Hepatocyte (in vitro differentiated cells): ENCODE results near the gene SFMBT2.

Experiments
- CTCF ChIP-seq: fragments of 200-600 bp; sonication (generic); IDR thresholded peaks from 2 replicates; pipeline ENCODE4 v1.5.1; 2016; ENCODE audit warnings: antibody characterized with exemption, mild to moderate bottlenecking; ENCODE audit not compliant: poor library complexity
- EZH2 ChIP-seq: fragments of 200-600 bp; sonication (generic); IDR thresholded peaks from 2 replicates; pipeline ENCODE4 v1.6.1; 2016; ENCODE audit warnings: antibody characterized with exemption, mild to moderate bottlenecking, borderline replicate concordance
- EZH2phosphoT487 ChIP-seq: fragments of 200-600 bp; sonication (generic); IDR thresholded peaks from one replicate; pipeline ENCODE4 v1.6.1; 2018; ENCODE audit warnings: antibody characterized with exemption, mild to moderate bottlenecking, low read depth, moderate library complexity; ENCODE audit not compliant: unreplicated experiment, severe bottlenecking

GRCh38 chr10:7306147-7306546, 104.7 kb downstream of the SFMBT2 start:
- TF ChIP-seq CTCF (no peak), EZH2phosphoT487 (no peak), EZH2 (no peak)
